Stimulated activated CD4-positive, alpha-beta T cell treated with anti-CD3 and anti-CD28 coated beads, Interleukin-2, amount 100 ng/mL, for 48 hours (primary cell): ENCODE results near the gene RCN1.
"Not testable (repeated sequence)": the region's sequence is repeated elsewhere in the genome, so short reads cannot be mapped to it uniquely, and the experiment has no call there.

Experiments
- DNase-seq, 2 donors: peaks; one replicate each; pipeline ENCODE4 v3.0.0-alpha.2; 2020

Gene RCN1

DNA sequence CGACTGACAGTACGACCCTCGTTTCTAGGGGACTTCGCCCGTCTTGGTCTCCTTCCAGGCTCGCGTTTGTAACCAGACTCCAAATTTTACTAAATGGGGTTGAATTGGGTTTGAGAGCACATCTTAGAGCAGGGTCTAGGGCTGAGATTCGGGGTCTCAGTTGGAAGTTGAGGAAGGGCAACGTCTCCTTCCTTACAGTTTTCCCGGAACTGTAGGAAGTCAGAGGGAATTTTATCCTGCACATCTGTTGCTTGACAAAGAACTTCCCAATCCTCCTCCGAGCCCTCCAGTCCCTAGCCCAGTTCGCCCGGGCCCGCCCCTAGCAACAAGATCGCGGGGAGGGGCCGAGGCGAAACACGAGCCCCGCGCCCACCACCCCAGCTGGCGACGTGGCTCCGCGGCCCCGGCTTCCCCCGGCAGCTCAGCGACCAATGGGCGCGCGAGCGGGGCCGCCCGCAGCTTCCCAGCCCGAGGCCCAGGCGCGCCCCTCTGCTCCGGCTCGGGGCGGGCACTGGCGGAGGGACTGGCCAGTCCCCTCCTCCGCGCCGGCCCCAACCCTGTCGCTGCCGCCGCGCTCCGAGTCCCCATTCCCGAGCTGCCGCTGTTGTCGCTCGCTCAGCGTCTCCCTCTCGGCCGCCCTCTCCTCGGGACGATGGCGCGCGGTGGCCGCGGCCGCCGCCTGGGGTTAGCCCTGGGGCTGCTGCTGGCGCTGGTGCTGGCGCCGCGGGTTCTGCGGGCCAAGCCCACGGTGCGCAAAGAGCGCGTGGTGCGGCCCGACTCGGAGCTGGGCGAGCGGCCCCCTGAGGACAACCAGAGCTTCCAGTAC lies at the start of gene RCN1:
TSS of gene RCN1 (plus strand) at position 530 of the 826 bp plus-strand sequence. CDS start at position 653, 123 bp downstream.
- peak; percentile 20 to 29 for DNase-seq

DNA sequence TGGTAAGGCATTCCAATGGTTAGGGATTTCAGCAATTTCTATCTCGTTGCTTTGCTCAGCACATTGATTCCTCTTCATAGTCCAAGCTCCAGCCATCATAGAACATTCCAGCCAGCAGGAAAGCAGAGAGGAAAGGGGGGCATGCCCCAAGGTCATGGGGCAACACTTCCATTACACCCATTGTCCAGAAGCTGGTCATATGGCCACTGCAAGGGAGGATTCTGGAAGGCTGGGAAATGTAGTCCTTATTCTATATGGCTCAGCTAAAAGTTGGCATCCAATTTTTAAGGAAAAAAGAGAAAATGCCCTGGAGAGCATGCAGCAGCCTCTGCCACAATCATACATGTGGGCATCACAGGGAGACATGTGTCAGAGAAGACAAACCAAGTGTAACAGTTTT lies 47.1 kb upstream of the RCN1 start:
- DNase-seq: no peak

DNA sequence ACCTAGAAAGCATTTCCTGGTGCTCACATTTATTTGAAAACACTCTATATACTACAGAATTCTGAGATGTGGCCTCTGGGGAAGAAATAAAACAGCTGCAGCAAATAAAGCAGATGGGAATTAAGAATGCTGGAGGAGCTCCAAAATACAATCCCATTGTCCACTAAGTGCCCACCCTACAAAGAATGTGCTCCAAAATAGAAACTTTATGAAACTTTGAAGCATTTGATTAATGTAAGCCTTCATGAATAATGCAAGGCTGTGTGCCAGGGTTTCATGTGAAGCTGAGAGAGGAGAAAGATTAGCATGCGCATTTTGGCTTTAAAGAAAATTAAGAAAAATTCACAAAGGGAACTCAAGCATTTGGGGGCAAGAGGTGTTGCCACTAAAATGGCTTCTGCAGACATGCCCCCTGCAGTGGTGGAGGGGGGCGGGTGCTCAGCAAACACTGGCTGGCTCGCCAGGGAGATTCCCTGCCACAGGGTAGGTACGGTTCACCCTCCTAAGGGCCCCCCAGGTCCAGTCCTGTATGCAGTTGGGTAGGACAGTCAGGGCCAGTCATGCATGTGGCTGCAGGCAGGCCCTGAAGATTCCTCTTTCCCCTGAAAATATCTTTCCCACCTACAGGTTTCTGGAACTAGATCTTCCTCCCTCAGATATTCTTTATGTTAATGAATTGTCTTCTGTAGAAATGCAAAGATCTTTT lies 46.6 kb upstream of the RCN1 start:
- DNase-seq: no peak

DNA sequence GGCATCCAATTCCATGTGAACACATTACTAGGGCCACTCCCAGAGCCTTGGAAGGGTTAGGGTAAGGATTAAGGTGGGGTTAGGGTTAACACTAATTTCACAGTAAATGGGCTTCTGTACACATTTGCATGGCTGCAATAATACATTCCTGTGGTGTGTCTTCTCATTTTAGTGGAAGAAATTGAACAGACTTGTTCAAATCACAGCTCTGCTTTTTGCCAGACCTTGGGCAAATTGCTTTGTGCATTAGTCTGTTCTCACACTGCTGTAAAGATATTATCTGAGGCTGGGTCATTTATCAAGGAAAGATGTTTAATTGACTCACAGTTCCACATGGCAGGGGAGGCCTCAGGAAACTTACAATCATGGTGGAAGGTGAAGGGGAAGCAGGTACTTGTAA lies 45.4 kb upstream of the RCN1 start:
- no peak for DNase-seq

DNA sequence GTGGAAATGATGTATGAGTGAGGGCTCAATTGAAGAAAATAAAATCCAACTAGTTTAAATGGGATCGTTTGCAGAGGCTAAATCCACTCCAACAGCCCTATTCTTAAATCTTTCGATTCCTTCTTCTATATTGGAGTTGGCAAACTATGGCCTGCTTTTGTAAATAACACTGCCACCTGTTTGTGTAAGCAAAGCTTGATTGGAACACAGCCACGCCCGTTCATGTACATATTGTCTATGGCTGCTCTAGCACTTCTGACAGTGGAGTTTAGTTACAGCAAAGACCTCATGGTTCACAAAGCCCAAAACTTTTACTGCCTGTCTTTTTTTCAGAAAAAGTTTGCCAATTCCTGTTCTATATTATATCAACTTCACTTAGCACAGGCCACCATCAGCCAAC lies 40.6 kb upstream of the RCN1 start:
- no peak for DNase-seq

DNA sequence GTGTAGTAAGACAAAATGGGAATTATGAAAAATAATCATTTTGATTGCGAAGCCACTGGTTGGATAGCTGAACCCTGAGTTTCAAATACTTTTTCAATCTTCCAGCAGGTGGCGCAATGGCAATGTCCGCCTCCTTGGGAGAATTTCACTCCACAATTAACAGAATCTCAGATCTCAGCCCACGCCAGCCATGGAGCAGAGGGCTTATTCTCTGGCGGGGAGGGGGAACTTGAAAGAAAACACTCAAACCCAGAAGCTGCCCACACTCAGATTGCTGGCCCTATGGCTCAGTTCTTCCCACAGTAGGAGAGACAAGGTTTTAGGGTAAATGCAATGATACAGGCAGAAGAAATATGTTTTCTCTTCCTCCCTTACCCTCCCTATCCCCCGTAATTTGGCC lies 38.7 kb upstream of the RCN1 start:
- peak; percentile 55 to 62 for DNase-seq

DNA sequence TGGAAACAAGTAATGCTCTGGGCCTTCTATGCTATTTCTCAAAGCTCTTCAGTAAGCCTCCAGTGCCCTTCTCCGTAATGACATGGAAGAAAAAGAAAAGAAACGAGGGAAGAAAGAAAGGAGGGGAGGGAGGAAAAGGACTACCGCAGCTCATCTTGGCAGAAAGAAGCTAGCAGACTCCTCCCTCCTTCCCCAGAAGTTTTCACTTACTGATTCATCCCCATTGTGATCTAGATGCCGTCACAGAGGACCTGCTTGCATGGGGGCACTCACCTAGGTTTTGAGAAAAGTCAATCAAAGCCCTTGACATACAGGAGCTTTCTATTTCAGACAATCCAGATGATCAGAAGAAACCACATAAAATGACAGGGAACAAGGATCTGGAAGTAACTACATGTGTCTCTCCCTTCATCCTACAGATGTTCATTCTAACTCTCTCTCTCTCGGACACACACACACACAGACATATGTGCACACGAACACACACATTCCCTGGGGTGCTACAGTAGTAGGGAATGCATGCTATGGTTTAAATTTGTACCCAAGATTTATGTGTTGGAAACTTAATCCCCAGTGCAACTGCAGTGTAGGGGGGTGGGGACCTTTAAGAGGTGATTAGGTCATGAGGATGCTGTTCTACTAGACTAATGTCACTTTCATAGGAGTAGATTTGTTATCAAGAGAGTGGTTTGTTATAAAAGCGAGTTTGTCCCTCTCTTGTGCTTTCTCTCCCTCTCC lies 37.6 kb upstream of the RCN1 start:
- DNase-seq: no peak

DNA sequence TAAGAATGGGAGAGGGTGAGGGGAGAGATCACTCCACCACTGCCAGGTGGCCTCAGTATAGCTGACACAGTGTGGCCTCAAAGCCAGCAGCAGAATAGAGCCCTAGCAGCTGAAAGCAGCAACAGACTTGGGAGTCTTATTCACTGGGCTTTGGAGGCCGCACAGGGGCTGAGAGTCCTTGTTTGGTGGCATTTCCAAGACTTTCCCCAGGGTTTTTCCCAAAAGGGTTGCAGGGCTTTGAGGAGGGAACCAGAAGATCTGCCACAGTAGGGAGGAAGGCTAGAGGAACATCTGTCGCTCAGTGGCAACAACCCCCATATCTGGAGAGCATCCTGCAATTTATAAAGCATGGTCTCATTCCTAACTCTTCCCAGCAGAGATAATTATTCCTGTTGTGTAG lies 35.0 kb upstream of the RCN1 start:
- DNase-seq: no peak

DNA sequence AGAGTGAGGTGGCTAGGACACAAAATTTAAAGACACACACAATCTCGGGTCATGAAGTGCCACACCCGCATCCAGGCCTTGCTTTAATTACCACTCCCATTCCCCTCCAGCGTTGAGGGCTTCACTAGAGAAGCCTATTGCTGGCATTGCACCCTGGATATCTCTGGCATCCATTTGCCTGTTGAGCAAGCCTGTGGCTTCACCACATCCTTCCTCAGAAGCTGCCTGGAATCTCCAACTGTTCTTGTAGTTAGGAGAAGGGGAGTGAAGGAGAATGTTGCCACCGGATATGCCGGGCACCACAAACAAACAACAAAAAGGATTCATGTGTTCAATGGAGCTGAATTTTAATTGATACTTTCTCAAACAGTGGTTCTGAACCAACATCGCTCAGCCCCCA lies 34.4 kb upstream of the RCN1 start:
- DNase-seq: no peak

DNA sequence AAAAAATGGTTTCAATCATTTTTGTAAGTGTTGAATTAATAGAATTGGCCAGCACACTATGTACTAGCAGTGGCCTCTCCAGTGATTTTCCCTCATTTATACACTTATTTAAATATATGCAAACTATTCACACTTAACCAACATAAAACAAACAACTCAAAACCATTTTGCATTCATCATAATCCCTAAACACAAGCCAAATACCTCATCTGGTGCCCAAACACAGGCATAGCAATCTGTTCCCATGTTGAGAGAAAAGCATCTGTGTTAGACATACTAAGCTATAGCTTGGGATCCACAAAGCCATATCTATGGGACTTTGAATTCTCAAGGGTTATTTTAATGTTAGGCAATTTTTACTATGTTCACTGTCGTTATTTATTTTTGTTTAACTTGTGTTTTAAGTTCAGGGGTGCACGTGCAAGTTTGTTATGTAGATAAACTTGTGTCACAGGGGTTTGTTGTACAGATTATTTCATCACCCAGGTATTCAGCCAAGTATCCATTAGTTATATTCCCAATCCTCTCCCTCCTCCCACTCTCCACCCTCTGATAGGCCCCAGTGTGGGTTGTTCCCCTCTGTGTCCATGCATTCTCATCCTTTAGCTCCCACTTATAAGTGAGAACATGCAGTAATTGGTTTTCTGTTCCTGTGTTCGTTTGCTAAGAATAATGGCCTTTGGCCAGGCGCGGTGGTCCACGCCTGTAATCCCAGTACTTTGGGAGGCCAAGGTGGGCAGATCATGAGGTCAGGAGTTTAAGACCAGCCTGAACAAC lies 31.0 kb upstream of the RCN1 start:
- DNase-seq: no peak

DNA sequence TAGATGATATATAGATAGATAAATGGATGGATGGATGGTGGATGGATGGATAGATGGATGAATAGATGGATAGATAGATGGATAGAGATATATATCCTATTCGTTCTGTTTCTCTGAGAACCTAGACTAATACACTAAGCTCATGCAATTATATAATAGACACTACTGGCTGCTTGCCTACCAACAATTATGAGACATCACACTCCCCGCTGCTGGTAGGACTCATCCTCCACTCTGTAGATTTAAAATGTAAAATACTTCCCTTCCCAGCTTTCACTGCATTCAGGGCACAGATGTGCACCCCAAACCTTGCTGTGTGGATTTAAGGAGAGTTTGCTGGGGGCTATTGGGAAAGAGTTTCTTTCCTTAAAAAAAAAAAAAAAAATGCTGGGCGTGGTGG lies 28.3 kb upstream of the RCN1 start:
- DNase-seq: no peak

DNA sequence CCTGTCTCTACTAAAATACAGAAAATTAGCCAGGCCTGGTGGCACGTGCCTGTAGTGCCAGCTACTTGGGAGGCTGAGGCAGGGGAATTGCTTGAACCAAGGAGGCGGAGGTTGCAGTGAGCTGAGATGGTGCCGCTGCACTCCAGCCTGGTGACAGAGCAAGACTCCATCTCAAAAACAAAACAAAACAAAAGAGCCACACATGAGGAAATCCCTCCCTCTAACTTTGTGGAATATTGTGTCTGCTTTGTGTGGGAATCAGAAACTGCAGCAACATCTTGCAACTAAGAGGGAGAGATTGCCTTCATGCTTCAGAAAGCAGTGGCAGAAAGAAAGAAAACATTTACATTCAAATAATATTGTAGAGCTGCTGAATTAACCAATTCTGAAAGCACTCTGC lies 27.8 kb upstream of the RCN1 start:
- DNase-seq: not testable (repeated sequence)

DNA sequence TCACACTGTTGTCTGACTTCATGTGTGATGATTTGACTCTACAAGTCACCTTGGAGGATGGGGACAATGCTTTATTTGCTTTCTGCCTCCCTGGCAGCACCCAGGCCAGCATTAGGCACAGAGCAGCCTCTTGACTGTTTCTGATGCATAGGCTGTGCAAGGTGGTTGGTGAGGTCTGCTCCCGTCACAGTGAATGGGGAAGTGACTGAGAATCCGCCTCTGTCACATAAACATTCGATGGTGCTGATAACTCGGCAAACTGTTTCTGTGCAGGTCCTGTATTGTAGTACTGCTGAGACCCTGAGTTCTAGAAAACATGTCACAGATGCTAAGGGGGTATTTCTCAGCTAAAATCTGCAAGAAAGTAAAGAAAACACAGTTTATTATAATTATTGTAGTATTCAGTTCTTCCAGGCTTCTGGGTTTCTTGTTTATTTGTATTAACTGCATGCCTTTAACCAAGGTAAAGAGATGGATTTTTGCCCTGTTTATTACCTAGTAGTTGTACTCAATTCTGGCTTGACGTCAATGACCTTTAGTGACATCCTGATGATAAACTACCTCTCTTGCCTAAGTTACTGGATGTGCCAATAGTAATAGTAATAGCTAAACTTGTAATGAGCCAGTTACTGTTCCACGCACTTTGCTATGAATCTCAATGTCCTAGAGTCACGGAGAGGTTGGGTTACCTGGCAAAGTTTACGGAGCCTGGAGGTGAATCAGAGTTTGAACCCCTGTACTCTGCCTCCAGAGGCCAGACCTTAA lies 24.8 kb upstream of the RCN1 start:
- no peak for DNase-seq

DNA sequence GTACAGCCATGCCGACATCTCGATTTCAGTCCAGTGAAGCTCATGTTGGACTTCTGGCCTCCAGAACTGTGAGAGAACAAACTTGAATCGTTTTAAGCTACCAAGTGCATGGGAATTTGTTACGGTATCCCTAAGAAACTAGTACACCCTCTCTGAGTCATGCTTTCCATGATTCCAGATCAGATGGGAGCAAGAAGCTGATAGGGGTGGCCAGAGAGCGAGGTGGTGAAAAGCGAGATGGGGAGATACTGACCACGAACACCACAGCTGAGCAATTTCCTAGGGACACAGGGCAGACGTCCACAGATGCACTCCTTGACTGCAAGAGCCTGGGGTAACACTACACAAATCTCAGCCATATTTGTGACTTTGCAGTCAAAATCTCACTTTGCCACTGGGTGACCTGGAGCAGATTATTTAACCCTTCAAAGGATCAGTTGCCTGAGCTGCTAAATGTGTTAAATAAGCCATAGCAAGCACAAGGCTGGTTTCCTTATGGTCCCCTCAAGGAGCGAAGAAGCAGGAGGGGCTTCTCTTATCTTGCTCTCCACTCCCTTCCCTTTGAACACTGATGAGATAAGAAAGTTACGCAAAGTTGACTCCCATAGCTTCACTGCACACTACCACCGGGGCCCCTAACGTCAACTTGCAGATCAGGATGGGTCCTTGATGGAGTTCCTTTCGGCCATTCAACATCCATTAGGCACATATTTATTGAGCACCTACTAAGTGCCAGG lies 22.6 kb upstream of the RCN1 start:
- no peak for DNase-seq

DNA sequence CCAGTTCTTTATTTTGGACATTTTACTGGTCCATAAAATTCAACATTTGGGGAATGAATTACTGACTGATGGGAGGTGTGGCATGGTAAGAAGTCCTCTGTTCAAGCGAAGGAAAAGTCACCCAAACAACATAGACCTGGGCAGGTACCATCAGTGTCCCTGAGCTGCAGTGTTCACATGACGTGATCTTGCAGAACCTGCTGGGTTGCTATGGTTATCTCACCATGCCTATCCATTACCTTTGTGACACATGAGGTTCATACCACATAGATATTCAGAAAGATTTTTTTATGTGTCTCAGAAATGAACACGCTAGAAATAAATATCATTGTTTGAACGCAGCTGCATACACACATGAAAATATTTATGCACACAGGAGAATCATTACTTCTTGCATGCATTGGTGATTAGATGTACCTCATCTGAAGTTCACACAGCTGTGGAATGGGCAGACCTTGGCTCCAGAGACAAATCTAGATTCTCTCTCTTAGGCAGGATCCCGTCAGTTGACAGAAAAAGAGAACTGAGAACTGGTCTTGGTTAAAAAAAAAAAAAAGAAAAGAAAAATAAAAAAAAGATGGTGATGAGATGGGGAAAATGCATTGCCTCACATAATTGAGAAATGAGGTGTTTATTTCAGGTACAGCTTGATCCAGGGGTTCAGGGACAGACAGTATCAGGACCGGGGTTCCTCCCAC lies 21.4 kb upstream of the RCN1 start:
- no peak for DNase-seq

DNA sequence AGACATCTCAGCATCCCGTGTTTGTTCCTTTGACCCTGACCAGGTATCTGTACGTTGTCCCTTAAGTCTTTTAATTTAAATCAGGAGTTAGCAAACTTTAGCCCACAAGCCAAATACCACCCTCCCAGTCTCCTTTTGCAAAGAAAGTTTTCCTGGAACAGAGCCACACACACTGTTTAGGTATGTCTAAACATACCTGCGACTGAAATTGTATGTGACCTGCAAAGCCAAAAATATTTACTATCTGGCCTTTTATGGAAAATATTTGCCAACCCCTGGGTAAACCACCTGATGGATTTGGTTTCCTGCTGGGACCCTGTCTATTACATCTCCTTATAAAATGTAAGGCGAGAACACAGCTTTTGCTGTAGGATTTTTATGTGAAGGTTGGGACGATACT lies 20.2 kb upstream of the RCN1 start:
- no peak for DNase-seq

DNA sequence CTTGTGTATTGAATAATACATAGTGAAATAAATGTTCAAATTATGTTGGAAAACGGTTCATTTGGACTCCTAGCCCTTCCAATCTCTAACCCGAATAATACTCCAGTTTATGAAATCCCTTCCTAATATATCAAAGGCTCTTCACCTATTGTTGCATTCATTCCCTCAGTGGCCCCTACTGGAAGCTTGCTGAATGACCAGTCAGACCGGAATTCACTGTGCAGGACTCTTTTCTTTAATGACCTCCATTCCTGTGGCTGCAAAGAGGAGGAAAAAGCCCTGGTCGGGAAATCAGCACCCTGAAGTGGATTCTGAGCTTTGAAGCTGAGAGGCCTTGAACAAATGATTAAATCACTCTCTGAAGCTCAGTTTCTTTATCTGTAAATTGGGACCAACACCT lies 19.1 kb upstream of the RCN1 start:
- DNase-seq: no peak

DNA sequence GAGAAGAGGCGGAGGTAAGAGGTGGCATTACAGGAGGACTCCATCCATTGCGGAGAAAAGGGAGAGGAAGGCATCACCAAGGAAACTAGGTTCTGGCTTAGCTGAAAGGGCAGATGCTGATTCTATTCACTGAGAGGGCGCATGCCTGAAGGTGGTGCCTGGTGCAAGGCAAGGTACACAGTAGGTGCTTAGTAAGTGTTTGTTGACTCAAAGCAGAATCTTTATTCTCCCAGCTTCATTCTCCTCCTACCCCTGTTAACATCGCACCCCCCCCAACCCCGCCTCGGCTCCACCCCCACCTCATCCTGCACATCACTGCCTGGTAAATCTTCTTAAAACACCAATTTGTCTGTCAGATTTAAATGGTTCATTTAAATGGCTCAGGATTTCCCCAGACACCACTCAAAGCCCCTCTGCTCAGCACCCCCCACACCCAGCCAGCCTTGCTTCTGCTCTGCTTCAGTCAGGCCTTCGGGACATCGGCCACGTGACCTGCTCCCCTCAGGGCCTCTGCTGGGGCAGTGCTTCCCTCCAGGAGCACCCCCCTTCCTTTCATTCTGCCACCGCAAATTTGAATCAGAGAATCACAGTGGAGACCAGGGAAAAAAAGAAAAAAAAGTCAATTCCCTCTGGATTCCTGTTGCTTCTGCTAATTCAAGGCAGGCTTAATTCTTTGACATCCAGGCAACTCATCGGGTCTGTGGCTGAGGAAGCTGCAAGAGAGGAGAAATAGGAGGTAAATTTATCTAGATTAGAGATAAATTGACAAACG lies 17.8 kb upstream of the RCN1 start:
- DNase-seq: no peak

DNA sequence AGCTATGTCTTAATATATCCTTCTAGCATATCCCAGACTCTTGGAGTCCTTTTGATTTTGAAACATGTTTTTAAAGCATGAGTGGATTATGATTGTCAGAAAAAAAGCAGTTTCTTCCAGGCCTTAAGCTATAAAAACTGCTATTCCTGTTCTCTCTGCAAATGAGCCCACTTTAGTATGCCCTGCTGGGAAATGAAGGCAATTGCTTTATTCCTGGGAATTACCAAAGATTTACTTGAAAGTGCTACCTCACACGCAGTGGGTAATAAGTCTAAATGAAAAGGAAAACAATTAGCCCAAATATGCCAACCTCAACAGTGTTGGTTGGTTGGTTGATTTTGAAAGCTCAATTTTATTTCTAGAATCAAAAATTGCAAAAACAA lies 17.2 kb upstream of the RCN1 start:
- no peak for DNase-seq

DNA sequence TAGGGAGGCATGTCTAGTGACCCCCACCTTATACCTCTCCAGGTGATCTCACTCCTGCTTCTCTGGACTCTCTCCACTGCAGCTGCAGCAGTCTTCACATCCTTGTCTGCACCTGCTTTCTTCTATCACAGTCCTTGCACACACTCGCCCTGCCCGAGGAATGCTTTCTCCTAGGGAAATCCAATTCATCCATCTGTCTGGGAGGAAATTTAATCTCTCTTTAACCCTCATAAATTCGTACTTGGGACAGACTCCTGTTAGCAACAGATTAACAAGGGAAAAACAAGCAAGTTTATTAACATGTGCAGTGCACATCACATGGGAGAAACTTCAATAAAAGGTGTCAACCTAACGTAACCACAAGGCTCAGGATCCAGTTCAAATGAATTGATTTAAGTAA lies 11.3 kb upstream of the RCN1 start:
- DNase-seq: no peak
